Kidney epithelial cell (primary cell): ENCODE results near the gene OSBP2. TPM values are rescaled to one million over a fixed set of nuclear protein-coding genes. Genes with fewer than 3 reads are reported as not detected.

Experiments used
- DNase-seq: peaks from one replicate; pipeline ENCODE4 v3.0.0-alpha.2; 2010; ENCODE audit warnings: low read depth
- H3K27me3 ChIP-seq: 2 replicates; pipeline ENCODE4 v1.6.0; 2011; ENCODE audit warnings: low read length; ENCODE audit not compliant: control insufficient read depth, insufficient read depth
- H3K36me3 ChIP-seq: 2 replicates; pipeline ENCODE4 v1.5.1; 2011; ENCODE audit warnings: low read length; ENCODE audit not compliant: control insufficient read depth, insufficient read depth
- H3K4me3 ChIP-seq: 2 replicates; pipeline ENCODE4 v1.5.1; 2011; ENCODE audit warnings: low read depth, mild to moderate bottlenecking, control low read depth, low read length
- total RNA-seq: library from RNA; depleted of rRNA; stranded (reverse); fragments of >200 nt; gene quantifications from 2 replicates; pipeline ENCODE4 v1.2.3, GENCODE V29; 2015
- TF ChIP-seq, protein P1 (sequence below): IDR thresholded peaks from 2 replicates; pipeline ENCODE4 v1.5.1; 2011; ENCODE audit warnings: mild to moderate bottlenecking, moderate library complexity, low read length, control low read depth, inconsistent platforms; ENCODE audit not compliant: insufficient read depth, poor library complexity, severe bottlenecking

Gene OSBP2
- total RNA-seq, 1 donor from 2014 or later: 5.0 TPM

DNA sequence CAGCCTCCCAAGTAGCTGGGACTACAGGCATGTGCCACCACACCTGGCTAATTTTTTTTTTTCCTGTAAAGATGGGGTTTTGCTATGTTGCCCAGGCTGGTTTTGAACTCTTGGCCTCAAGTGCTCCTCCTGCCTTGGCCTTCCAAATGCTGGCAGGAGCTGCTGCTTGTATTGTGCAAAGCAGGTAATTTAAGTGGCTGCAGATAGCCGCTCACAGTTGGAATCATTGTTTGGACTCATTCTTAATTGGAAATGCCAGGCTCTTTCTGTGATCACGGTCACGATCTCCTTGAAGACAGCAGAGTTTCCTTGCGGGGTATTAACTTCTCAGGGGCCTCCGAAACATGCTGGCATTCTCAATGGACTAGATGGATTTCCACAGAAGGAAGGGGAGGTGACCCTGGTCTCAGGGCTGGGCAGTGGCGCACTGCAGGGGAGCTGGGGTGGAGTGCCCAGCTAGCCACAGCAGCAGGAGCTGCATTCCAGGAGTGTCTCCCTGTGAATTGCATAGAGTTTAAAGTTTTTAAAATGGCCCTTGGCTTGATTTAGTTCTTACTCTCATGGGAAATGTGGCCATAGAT is 137.8 kb downstream of the OSBP2 start:
- DNase-seq: no peak
- TF ChIP-seq, protein P1, sequence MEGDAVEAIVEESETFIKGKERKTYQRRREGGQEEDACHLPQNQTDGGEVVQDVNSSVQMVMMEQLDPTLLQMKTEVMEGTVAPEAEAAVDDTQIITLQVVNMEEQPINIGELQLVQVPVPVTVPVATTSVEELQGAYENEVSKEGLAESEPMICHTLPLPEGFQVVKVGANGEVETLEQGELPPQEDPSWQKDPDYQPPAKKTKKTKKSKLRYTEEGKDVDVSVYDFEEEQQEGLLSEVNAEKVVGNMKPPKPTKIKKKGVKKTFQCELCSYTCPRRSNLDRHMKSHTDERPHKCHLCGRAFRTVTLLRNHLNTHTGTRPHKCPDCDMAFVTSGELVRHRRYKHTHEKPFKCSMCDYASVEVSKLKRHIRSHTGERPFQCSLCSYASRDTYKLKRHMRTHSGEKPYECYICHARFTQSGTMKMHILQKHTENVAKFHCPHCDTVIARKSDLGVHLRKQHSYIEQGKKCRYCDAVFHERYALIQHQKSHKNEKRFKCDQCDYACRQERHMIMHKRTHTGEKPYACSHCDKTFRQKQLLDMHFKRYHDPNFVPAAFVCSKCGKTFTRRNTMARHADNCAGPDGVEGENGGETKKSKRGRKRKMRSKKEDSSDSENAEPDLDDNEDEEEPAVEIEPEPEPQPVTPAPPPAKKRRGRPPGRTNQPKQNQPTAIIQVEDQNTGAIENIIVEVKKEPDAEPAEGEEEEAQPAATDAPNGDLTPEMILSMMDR: no peak
- H3K27me3 ChIP-seq: peaks cover 2% of the 10 kb centered on the region
- H3K4me3 ChIP-seq: no peak overlapping the region
- no peaks in the 10 kb centered on the region for H3K36me3 ChIP-seq

DNA sequence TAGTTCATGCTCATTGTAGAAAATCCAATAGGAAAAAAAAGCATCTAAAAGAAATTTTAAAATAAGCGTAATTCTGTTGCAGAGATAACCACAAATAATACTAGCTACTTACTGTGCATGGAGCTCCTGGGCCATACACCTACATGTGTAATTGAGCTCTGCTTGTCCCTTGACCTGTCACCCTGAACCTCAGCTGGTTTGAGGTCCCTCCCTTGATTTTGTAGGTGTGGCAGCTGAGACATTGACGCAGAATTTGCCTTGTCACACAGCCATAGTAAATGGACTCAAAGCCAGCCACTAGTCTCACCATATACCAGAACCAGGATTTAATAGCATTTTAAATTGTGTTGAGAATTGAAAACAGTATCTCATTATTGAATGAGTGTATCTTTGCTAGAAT is 138.6 kb downstream of the OSBP2 start:
- H3K36me3 ChIP-seq: no peaks in the 10 kb centered on the region
- TF ChIP-seq, protein P1: no peak
- peaks cover 3% of the 10 kb centered on the region for H3K27me3 ChIP-seq
- no peak for DNase-seq
- no peak overlapping the region for H3K4me3 ChIP-seq

DNA sequence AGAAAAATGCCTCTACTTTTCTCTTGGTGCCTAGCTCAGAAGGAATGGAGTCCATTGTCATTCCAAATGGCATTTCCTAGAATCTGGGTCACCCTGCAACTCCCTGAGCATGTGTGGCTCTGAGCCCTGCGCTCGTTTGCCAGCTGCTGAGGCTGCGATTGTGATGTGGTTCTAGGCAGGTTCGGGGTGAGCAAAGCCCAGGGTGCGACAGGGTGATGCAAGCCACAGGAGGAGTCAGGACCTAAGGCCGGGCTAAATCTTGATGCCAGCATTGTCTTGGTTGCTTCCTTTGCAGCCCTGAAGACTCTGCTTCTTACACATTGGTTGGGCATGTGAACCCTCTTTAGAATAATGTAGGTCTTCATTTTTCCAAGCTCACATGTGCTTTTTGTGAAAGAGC is 142.9 kb downstream of the OSBP2 start:
- Histone ChIP-seq H3K27me3 (peaks cover 3% of the 10 kb centered on the region), H3K36me3 (no peaks in the 10 kb centered on the region), H3K4me3 (no peak overlapping the region)
- TF ChIP-seq, protein P1: no peak
- no peak for DNase-seq

DNA sequence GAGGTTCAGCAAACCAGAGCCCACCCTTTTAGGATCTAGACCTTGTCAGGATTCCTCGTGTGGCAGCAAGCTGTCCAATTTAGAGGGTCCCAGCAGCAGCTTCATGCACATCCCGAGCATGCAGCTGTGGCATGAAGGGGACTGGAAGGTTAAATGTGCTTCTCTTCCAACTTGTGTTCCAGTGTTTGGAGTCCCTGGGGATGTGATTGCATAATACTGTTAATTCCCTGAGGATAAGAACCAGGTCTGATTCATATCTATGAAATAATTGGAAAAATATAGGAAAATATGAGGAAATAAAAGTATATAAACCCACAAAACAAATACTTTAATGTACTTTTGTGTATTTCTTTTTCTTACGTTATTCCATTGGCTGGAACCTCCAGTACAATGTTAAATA is 143.4 kb downstream of the OSBP2 start:
- Histone ChIP-seq H3K4me3 (no peak overlapping the region), H3K27me3 (peaks cover 3% of the 10 kb centered on the region), H3K36me3 (no peaks in the 10 kb centered on the region)
- TF ChIP-seq, protein P1: no peak
- DNase-seq: no peak

DNA sequence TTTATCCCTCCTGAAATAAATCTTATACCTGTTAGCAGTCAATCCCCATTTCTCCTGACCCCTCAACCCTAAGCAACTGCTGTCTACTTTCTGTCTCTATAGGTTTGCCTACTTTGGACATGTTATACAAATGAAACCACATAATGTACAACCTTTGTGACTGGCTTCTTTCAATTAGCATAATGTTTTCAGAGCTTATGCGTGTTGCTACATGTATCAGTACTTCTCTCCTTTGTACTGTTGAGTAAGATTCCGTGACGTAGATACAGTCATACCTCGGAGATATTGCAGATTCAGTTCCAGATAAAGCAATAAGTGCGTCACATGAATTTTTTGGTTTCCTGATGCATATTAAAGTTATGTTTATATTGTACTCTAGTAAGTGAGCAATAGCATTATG is 146.6 kb downstream of the OSBP2 start:
- Histone ChIP-seq H3K4me3 (no peak overlapping the region), H3K27me3 (peaks cover 3% of the 10 kb centered on the region), H3K36me3 (no peaks in the 10 kb centered on the region)
- no peak for DNase-seq
- TF ChIP-seq, protein P1: no peak

DNA sequence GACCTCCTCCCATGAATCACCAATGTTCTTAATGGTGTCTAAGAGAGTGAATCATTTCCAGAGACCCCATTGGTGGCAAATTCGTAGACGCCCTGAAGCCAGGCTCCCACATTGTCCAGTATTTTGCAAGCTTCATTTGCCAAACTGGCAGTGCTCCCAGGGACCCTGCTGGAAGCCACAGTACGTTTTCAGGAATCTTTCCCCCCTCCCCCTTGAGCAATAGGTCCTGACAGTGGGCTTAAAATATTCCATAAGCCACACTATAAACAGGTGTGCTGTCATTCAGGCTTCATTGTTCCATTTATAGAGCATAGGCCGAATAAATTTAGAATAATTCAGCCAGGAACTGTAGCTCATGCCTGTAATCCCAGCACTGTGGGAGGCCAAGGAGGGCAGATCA is 148.6 kb downstream of the OSBP2 start:
- DNase-seq: no peak
- no peaks in the 10 kb centered on the region for H3K36me3 ChIP-seq
- H3K4me3 ChIP-seq: no peak overlapping the region
- TF ChIP-seq, protein P1: no peak
- H3K27me3 ChIP-seq: no peaks in the 10 kb centered on the region
